Thoracic aorta (tissue), 2 donors: ENCODE results near the gene LRMDA. TPM values are rescaled to one million over a fixed set of nuclear protein-coding genes. Genes with fewer than 3 reads are reported as not detected.

Experiments
- ATAC-seq: fragments of 150-250 bp; one replicate; pipeline ENCODE4 v1.8.0; 2017; ENCODE audit warnings: low read depth; ENCODE audit not compliant: insufficient number of reproducible peaks, low FRiP score
- DNase-seq: peaks from one replicate; pipeline ENCODE4 v3.0.0-alpha.2; 2020; ENCODE audit warnings: low spot score
- H3K27ac ChIP-seq, 2 donors: fragments of 200-600 bp; sonication (generic); 1 replicate in 1 of 2; 2 replicates in 1 of 2; pipeline ENCODE4 v1.5.1; 2016; ENCODE audit warnings: mild to moderate bottlenecking in 2 of 2, moderate library complexity in 2 of 2
- H3K27me3 ChIP-seq: fragments of 200-600 bp; sonication (generic); replicated peaks from 2 replicates; pipeline ENCODE4 v1.6.0; 2016; ENCODE audit warnings: mild to moderate bottlenecking; ENCODE audit not compliant: insufficient read depth
- H3K36me3 ChIP-seq: fragments of 200-600 bp; sonication (generic); one replicate; pipeline ENCODE4 v1.5.1; 2016
- H3K4me1 ChIP-seq, 2 donors: fragments of 200-600 bp; sonication (generic); 1 replicate in 1 of 2; 2 replicates in 1 of 2; pipeline versions ENCODE4 v1.5.1 to v1.6.0; 2016; ENCODE audit warnings: low read depth in 2 of 2, mild to moderate bottlenecking in 1 of 2; ENCODE audit not compliant: control insufficient read depth in 1 of 2
- H3K4me3 ChIP-seq: fragments of 200-600 bp; sonication (generic); 2 replicates; pipeline ENCODE4 v1.5.1; 2016; ENCODE audit warnings: mild to moderate bottlenecking
- H3K9me3 ChIP-seq: fragments of 200-600 bp; sonication (generic); 2 replicates; pipeline ENCODE4 v1.5.1; 2016
- total RNA-seq, 2 donors: library from RNA; depleted of rRNA; stranded (reverse); fragments of >200 nt; gene quantifications; one replicate each; pipeline versions ENCODE4 v1.1.0 to v1.2.3, GENCODE V29; 2016
- TF ChIP-seq, protein P1 (sequence below): fragments of 200-600 bp; sonication (generic); IDR thresholded peaks from one replicate; pipeline ENCODE4 v1.5.1; 2019; ENCODE audit warnings: antibody characterized with exemption

The LRMDA gene
- total RNA-seq, 2 donors from 2014 or later, result 8.3 to 36.6 TPM

DNA sequence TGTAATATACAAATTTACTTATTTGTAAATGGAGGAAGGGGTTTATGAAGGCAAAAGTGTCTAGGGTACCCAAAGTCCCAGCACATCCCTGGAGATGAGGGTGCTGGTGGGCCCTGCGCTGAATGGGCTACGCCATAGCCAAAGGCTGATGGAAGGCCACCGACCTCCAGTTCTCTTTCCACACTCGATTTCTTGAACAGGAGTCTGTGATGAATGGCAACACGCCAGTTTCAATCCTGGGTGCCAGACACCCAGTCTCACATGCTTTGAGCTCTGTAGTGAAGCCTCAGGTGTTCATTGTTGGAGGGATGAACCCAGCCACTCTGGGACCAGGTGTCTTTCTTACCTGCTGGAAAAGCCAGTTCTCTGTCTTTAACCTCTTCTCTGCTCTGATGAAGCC lies 752 bp downstream of the LRMDA start:
- Histone ChIP-seq H3K4me3 (peak overlapping the region; percentile 90), H3K4me1 (peaks cover 3 to 31% of the 10 kb centered on the region in 2 donors), H3K9me3 (no peaks in the 10 kb centered on the region), H3K27ac (no peak overlapping the region), H3K36me3 (no peaks in the 10 kb centered on the region), H3K27me3 (no peaks in the 10 kb centered on the region)
- TF ChIP-seq, protein P1, sequence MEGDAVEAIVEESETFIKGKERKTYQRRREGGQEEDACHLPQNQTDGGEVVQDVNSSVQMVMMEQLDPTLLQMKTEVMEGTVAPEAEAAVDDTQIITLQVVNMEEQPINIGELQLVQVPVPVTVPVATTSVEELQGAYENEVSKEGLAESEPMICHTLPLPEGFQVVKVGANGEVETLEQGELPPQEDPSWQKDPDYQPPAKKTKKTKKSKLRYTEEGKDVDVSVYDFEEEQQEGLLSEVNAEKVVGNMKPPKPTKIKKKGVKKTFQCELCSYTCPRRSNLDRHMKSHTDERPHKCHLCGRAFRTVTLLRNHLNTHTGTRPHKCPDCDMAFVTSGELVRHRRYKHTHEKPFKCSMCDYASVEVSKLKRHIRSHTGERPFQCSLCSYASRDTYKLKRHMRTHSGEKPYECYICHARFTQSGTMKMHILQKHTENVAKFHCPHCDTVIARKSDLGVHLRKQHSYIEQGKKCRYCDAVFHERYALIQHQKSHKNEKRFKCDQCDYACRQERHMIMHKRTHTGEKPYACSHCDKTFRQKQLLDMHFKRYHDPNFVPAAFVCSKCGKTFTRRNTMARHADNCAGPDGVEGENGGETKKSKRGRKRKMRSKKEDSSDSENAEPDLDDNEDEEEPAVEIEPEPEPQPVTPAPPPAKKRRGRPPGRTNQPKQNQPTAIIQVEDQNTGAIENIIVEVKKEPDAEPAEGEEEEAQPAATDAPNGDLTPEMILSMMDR, result no peak
- no peak for DNase-seq
- ATAC-seq, result no peak

- no peak for DNase-seq
- Histone ChIP-seq H3K4me1 (peaks cover 3 to 31% of the 10 kb centered on the region in 2 donors), H3K4me3 (no peak overlapping the region), H3K27me3 (no peaks in the 10 kb centered on the region), H3K27ac (no peak overlapping the region), H3K36me3 (no peaks in the 10 kb centered on the region), H3K9me3 (no peaks in the 10 kb centered on the region)
- TF ChIP-seq, protein P1, result no peak
- ATAC-seq, result no peak
Measured at GRCh38 chr10:75432763-75433162, 1.3 kb downstream of the LRMDA start.

DNA sequence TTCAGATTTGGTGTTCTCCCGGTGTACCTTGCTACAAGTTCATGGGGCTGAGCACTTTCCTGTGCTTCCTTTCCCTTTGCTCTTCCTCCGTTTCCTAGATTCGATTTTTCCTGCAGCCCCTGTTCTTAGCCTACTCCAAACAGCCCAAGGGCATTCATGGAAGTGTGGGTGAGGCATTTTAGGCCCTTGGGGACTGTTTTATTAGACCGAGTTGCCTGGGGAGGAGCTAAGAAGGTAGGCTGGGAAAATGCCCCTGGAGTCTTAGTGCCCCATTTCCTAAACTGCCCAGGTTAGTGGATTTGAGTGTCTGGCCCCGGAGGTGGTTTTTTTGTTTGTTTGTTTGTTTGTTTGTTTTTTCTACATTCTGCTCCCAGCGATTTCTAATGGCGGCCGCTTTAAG lies 1.8 kb downstream of the LRMDA start:
- TF ChIP-seq, protein P1, result no peak
- H3K9me3 ChIP-seq, result no peaks in the 10 kb centered on the region
- ATAC-seq (no peak), DNase-seq (no peak)
- no peaks in the 10 kb centered on the region for H3K27me3 ChIP-seq
- H3K27ac ChIP-seq, result no peak overlapping the region
- H3K36me3 ChIP-seq, result no peaks in the 10 kb centered on the region
- peaks cover 3 to 31% of the 10 kb centered on the region in 2 donors for H3K4me1 ChIP-seq
- no peak overlapping the region for H3K4me3 ChIP-seq

GRCh38 chr10:75434291-75434690 lies 2.9 kb downstream of the LRMDA start:
- Histone ChIP-seq H3K4me3 (no peak overlapping the region), H3K27me3 (no peaks in the 10 kb centered on the region), H3K27ac (no peak overlapping the region), H3K9me3 (no peaks in the 10 kb centered on the region), H3K36me3 (no peaks in the 10 kb centered on the region), H3K4me1 (peaks cover 3 to 25% of the 10 kb centered on the region in 2 donors)
- TF ChIP-seq, protein P1, result no peak
- ATAC-seq, result no peak
- DNase-seq, result no peak

DNA sequence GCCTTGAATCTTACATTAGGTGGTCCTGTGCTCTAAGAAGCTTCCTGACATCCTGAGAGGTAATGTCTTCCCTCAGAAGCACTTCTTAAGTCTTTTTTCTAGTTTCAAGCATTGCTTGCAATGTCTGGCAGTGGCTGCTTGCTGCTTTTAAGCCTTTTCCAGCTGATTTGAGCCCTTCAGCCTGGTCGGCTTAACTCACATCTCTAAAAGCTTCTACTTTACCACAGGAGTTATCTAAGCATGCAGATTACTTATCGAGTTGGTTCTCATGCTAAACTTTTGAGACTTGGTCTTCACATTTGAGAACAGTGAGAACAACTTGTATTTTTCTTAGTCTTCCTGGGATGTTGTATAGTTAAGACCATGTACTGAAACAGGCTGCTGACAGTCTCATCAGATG lies 3.9 kb downstream of the LRMDA start:
- ATAC-seq (no peak), DNase-seq (no peak)
- Histone ChIP-seq H3K4me3 (no peak overlapping the region), H3K36me3 (no peaks in the 10 kb centered on the region), H3K27ac (no peak overlapping the region), H3K4me1 (peaks cover 3 to 18% of the 10 kb centered on the region in 2 donors), H3K27me3 (no peaks in the 10 kb centered on the region), H3K9me3 (no peaks in the 10 kb centered on the region)
- TF ChIP-seq, protein P1, result no peak
